ENCODE data around the gene SLC7A4.
"Not testable (repeated sequence)": the region's sequence is repeated elsewhere in the genome, so short reads cannot be mapped to it uniquely, and the experiment has no call there.

The SLC7A4 gene, protein sequence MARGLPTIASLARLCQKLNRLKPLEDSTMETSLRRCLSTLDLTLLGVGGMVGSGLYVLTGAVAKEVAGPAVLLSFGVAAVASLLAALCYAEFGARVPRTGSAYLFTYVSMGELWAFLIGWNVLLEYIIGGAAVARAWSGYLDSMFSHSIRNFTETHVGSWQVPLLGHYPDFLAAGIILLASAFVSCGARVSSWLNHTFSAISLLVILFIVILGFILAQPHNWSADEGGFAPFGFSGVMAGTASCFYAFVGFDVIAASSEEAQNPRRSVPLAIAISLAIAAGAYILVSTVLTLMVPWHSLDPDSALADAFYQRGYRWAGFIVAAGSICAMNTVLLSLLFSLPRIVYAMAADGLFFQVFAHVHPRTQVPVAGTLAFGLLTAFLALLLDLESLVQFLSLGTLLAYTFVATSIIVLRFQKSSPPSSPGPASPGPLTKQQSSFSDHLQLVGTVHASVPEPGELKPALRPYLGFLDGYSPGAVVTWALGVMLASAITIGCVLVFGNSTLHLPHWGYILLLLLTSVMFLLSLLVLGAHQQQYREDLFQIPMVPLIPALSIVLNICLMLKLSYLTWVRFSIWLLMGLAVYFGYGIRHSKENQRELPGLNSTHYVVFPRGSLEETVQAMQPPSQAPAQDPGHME

DNA sequence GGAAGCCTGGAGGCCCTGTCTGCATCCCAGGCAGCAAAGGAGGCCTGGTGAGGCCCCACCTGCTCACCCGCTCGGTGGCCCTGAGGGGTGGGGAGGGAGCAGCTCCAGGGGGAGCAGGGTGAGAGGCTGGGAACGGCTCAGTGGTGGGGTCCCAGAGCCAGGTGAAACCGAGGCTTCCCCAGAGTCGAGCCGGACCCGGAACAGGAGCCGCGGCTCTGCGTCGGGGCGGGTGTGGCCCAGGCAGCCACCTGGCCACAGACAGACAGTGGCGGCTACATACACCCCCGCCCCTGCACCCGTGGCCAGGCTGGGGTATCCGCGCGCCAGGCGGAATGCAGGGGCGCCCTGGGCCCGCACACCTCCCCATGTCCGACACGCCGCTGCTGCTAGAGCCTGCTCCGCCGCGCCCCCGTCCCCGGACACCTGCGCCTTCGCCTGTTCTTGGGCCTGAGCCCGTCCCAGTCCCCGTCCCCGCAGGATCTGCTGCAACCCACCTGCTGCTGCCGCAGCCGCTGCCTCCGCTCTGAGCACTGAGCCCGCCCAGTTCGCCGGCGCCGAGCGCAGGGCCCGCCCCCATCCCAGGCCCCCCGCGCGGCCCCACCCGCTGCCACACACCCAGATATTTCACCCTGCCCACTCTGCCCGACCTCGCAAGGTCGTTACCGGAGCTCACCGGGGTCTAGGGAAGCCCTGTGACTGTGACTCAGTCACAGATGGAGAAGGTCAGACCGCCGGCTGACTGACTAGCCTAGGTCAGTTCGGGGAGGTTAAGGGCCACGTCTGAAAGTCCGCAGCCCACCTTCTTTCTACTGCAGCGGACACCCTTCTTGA is at the start of gene SLC7A4:
Gene SLC7A4 (minus strand): TSS at position 525 of the 831 bp plus-strand sequence. CDS start 749 bp downstream, outside the sequence.
- Mint-ChIP-seq H3K9me3 (no peaks in the 10 kb centered on the region), H3K36me3 (no peaks in the 10 kb centered on the region), H3K4me3 (no peak within 1 kb of the TSS), H3K27ac (no peak within 1 kb of the TSS), H3K27me3 (peaks cover 43 to 49% of the 10 kb centered on the region in 2 donors), H3K4me1 (peaks cover 4 to 9% of the 10 kb centered on the region in 2 donors)
- DNase-seq (no peak), ATAC-seq (replicated peaks) (peak; percentile 14 to 22)

DNA sequence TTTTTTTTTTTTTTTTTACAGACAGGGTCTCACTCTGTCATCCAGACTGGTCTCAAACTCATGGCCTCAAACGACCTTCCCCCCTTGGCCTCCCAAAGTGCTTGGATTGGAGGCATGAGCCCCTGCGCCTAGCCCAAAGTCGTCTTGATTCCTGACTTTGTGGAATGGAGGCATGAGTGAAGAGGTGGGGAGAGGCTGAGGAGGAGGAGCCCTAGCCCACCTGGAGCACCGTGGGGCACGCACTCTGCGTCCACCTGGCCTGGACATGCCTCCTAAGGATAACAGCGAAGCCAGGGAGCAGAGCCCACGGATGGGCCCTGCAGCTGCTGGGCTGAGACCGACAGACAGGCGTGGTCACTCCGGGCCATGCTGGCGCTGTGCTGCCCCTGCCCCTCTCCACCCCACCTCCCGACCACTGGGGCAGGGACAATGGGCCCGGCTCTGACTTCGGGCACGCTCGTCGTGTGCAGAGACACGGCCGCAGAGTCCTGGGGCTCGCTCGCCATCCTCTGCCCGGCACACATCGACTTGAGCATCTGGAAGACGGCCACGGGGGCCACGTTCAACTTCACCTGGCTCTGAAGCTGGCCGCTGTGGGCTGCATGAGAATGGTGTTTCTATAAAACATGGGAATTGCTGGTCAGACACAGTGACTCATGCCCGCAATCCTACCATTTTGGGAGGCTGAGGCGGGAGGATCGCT is 48.2 kb upstream of the SLC7A4 start:
- ATAC-seq (replicated peaks) (no peak), DNase-seq (no peak)
- Mint-ChIP-seq H3K36me3 (no peaks in the 10 kb centered on the region), H3K4me3 (no peak overlapping the region), H3K27me3 (peaks cover 13 to 25% of the 10 kb centered on the region in 2 donors), H3K4me1 (no peaks in the 10 kb centered on the region), H3K27ac (no peak overlapping the region), H3K9me3 (no peaks in the 10 kb centered on the region)

DNA sequence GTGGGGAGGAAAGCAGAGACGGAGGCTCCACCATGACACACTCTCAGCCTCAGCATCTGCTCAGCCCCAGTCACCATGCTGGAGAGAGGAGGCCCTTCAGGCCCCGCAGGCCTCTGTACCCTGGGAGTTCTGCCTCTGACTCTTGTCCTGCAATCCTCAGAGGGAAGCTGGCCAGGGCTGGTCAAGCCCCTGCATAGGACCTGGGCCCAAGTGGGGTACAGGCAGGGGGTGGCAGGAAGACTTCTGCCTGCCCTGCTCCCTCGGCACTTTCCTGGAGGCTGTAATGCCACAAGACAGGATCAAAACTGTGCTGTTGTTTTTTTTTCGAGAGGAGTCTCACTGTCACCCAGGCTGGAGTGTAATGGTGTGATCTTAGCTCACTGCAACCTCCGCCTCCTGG is 47.1 kb upstream of the SLC7A4 start:
- H3K9me3 Mint-ChIP-seq, result no peaks in the 10 kb centered on the region
- DNase-seq, result no peak
- H3K27me3 Mint-ChIP-seq, result peaks cover 13 to 20% of the 10 kb centered on the region in 2 donors
- H3K4me3 Mint-ChIP-seq, result no peak overlapping the region
- H3K36me3 Mint-ChIP-seq, result no peaks in the 10 kb centered on the region
- ATAC-seq (replicated peaks), result no peak
- H3K4me1 Mint-ChIP-seq, result no peaks in the 10 kb centered on the region
- H3K27ac Mint-ChIP-seq, result no peak overlapping the region

DNA sequence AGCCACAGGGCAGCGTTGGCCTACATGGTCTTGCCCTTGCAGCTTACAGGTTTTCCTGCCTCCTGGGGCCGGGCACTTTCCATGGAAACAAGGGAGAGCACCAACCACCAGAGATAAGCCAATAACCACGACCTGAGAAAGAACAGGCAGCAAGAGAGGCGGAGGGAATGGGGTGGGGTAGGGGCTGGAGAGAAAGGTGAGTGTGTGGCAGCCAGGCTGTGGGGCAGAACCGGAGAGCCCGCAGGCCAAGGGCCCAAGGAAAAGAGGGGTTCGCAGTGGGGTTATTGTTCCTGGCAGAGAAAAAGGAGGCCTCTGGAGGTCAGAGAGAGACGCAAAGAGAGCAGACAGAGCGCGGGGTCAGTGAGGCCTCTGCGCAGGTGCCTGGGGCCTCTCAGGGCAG is 46.6 kb upstream of the SLC7A4 start:
- DNase-seq, result no peak
- H3K4me1 Mint-ChIP-seq, result no peaks in the 10 kb centered on the region
- H3K27me3 Mint-ChIP-seq, result peaks cover 13 to 19% of the 10 kb centered on the region in 2 donors
- no peaks in the 10 kb centered on the region for H3K9me3 Mint-ChIP-seq
- H3K27ac Mint-ChIP-seq, result no peak overlapping the region
- no peak for ATAC-seq (replicated peaks)
- H3K4me3 Mint-ChIP-seq, result no peak overlapping the region
- no peaks in the 10 kb centered on the region for H3K36me3 Mint-ChIP-seq

- no peaks in the 10 kb centered on the region for H3K4me1 Mint-ChIP-seq
- H3K4me3 Mint-ChIP-seq, result no peak overlapping the region
- ATAC-seq (replicated peaks), result no peak
Measured at GRCh38 chr22:21077884-21078508, 45.6 kb upstream of the SLC7A4 start.

GRCh38 chr22:21076912-21077625 is 44.7 kb upstream of the SLC7A4 start:
- H3K27me3 Mint-ChIP-seq, result peaks cover 18 to 25% of the 10 kb centered on the region in 2 donors
- H3K36me3 Mint-ChIP-seq, result no peaks in the 10 kb centered on the region
- no peaks in the 10 kb centered on the region for H3K9me3 Mint-ChIP-seq
- no peaks in the 10 kb centered on the region for H3K4me1 Mint-ChIP-seq
- ATAC-seq (replicated peaks), result no peak
- DNase-seq, result no peak
- H3K27ac Mint-ChIP-seq, result no peak overlapping the region
- H3K4me3 Mint-ChIP-seq, result no peak overlapping the region

More at GRCh38 chr22:21077884-21078508, 45.6 kb upstream of the SLC7A4 start:
- no peaks in the 10 kb centered on the region for H3K36me3 Mint-ChIP-seq
- H3K27ac Mint-ChIP-seq, result no peak overlapping the region
- H3K27me3 Mint-ChIP-seq, result peaks cover 17 to 25% of the 10 kb centered on the region in 2 donors
- no peaks in the 10 kb centered on the region for H3K9me3 Mint-ChIP-seq
- no peak for DNase-seq

DNA sequence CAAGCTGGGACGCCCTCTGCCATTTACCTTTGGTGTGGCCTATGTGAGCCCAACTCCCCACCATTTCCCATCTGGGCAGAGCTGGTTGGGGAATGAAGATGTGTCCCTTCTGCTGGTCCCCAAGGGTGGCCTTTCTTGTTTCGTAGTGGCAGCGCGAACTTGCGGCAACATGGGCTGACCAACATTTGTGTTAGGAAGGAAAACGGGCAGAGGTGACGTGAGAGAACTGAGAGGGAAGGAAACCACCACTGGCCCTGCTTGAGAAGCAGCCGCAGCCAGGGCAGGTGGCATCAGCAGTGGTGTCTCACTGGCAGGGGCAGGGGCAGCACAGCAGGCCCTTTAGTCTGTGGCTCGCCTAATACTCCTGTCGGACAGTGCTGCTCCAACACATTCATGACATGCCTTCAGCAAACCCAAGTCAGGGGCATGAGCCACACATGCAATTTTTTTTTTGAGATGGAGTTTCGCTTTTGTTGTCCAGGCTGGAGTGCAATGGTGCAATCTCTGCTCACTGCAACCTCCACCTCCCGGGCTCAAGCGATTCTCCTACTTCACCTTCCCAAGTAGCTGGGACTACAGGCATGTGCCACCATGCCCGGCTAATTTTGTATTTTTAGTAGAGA is 43.3 kb upstream of the SLC7A4 start:
- Mint-ChIP-seq H3K4me3 (no peak overlapping the region), H3K27me3 (peaks cover 18 to 25% of the 10 kb centered on the region in 2 donors)
- no peak for ATAC-seq (replicated peaks)

GRCh38 chr22:21074102-21074715 is 41.8 kb upstream of the SLC7A4 start:
- Mint-ChIP-seq H3K36me3 (no peaks in the 10 kb centered on the region), H3K27me3 (peaks cover 22 to 25% of the 10 kb centered on the region in 2 donors), H3K4me1 (no peaks in the 10 kb centered on the region), H3K9me3 (no peaks in the 10 kb centered on the region), H3K27ac (no peak overlapping the region), H3K4me3 (no peak overlapping the region)
- peak in 1 of 2 donors; percentile 27 for ATAC-seq (replicated peaks)
- DNase-seq, result no peak

More for the DNA sequence above, 43.3 kb upstream of the SLC7A4 start:
- no peak overlapping the region for H3K27ac Mint-ChIP-seq
- DNase-seq, result no peak
- no peaks in the 10 kb centered on the region for H3K36me3 Mint-ChIP-seq
- H3K9me3 Mint-ChIP-seq, result no peaks in the 10 kb centered on the region
- H3K4me1 Mint-ChIP-seq, result no peaks in the 10 kb centered on the region

DNA sequence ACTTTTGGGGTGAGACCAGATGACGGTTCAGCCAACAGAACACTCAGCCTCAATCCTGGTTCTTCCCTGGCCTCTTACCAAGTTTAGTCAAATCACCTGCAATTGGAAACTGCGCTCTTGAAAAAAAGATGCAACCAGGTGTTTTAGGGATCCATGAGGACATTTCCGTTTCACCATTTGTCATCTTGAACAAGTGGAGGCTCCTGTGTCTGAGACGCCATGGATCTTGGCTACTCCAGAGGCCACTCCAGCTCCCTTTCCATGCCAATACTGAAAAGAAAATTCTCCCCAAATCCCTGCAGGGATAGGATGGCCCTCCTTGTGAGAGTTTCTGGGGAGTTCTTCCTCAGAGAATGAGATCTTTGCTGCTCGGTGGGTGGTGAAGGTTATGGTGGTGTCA is 41.1 kb upstream of the SLC7A4 start:
- Mint-ChIP-seq H3K9me3 (no peaks in the 10 kb centered on the region), H3K4me1 (no peaks in the 10 kb centered on the region)
- no peak for DNase-seq

GRCh38 chr22:21073023-21073422 is 40.7 kb upstream of the SLC7A4 start:
- Mint-ChIP-seq H3K4me1 (no peaks in the 10 kb centered on the region), H3K36me3 (no peaks in the 10 kb centered on the region), H3K9me3 (no peaks in the 10 kb centered on the region), H3K27me3 (peaks cover 20% of the 10 kb centered on the region in 2 donors), H3K4me3 (no peak overlapping the region), H3K27ac (no peak overlapping the region)
- ATAC-seq (replicated peaks) (no peak), DNase-seq (no peak)

More for the DNA sequence above, 41.1 kb upstream of the SLC7A4 start:
- Mint-ChIP-seq H3K4me3 (no peak overlapping the region), H3K27me3 (peaks cover 22 to 25% of the 10 kb centered on the region in 2 donors), H3K27ac (no peak overlapping the region), H3K36me3 (no peaks in the 10 kb centered on the region)
- no peak for ATAC-seq (replicated peaks)

GRCh38 chr22:21071796-21072195 is 39.4 kb upstream of the SLC7A4 start:
- not testable (repeated sequence) for H3K27ac Mint-ChIP-seq; H3K36me3 Mint-ChIP-seq; H3K4me3 Mint-ChIP-seq; H3K9me3 Mint-ChIP-seq; ATAC-seq (replicated peaks); H3K4me1 Mint-ChIP-seq; DNase-seq
- H3K27me3 Mint-ChIP-seq, result peaks cover 12 to 15% of the 10 kb centered on the region in 2 donors
